HG03103 (cell line): Measurements from ENCODE around the gene MSL1.
A peak's percentile ranks its signal among the peaks of the same experiment; 100 is the strongest.

Experiments
- ATAC-seq: cut with Tn5 transposase; IDR thresholded peaks from one replicate; pipeline ENCODE4 v1.9.1; 2021; ENCODE audit warnings: low read depth; ENCODE audit not compliant: unreplicated experiment

Gene MSL1

GRCh38 chr17:40121181-40122135 lies at the start of gene MSL1:
Gene MSL1, plus strand, starts transcription at chr17:40121971. Its CDS starts 642 bp downstream, at chr17:40122613.
- ATAC-seq, result peak; percentile 46

GRCh38 chr17:40072040-40072734 lies 49.6 kb upstream of the MSL1 start:
- no peak for ATAC-seq

- ATAC-seq, result no peak
Measured at GRCh38 chr17:40072735-40073346, 48.9 kb upstream of the MSL1 start.

GRCh38 chr17:40073454-40074174 lies 48.2 kb upstream of the MSL1 start:
- no peak for ATAC-seq

- no peak for ATAC-seq
Measured at GRCh38 chr17:40074175-40074512, 47.6 kb upstream of the MSL1 start.

- ATAC-seq, result no peak
Measured at GRCh38 chr17:40074871-40075200, 46.9 kb upstream of the MSL1 start.

GRCh38 chr17:40075201-40075941 lies 46.4 kb upstream of the MSL1 start:
- no peak for ATAC-seq

GRCh38 chr17:40075942-40076498 lies 45.8 kb upstream of the MSL1 start:
- no peak for ATAC-seq

- no peak for ATAC-seq
Measured at GRCh38 chr17:40076591-40076990, 45.2 kb upstream of the MSL1 start.

- no peak for ATAC-seq
Measured at GRCh38 chr17:40079545-40079944, 42.2 kb upstream of the MSL1 start.

- no peak for ATAC-seq
Measured at GRCh38 chr17:40084477-40084876, 37.3 kb upstream of the MSL1 start.

- ATAC-seq, result no peak
Measured at GRCh38 chr17:40086150-40087044, 35.4 kb upstream of the MSL1 start.

- ATAC-seq, result no peak
Measured at GRCh38 chr17:40087049-40087794, 34.5 kb upstream of the MSL1 start.

GRCh38 chr17:40087903-40088718 lies 33.7 kb upstream of the MSL1 start:
- no peak for ATAC-seq

GRCh38 chr17:40089077-40089895 lies 32.5 kb upstream of the MSL1 start:
- ATAC-seq, result no peak
